Measurements from ENCODE around the gene NIF3L1. TPM values are rescaled to one million over a fixed set of nuclear protein-coding genes. Genes with fewer than 3 reads are reported as not detected.

The NIF3L1 gene, protein sequence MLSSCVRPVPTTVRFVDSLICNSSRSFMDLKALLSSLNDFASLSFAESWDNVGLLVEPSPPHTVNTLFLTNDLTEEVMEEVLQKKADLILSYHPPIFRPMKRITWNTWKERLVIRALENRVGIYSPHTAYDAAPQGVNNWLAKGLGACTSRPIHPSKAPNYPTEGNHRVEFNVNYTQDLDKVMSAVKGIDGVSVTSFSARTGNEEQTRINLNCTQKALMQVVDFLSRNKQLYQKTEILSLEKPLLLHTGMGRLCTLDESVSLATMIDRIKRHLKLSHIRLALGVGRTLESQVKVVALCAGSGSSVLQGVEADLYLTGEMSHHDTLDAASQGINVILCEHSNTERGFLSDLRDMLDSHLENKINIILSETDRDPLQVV
- total RNA-seq, result 28.3 TPM

DNA sequence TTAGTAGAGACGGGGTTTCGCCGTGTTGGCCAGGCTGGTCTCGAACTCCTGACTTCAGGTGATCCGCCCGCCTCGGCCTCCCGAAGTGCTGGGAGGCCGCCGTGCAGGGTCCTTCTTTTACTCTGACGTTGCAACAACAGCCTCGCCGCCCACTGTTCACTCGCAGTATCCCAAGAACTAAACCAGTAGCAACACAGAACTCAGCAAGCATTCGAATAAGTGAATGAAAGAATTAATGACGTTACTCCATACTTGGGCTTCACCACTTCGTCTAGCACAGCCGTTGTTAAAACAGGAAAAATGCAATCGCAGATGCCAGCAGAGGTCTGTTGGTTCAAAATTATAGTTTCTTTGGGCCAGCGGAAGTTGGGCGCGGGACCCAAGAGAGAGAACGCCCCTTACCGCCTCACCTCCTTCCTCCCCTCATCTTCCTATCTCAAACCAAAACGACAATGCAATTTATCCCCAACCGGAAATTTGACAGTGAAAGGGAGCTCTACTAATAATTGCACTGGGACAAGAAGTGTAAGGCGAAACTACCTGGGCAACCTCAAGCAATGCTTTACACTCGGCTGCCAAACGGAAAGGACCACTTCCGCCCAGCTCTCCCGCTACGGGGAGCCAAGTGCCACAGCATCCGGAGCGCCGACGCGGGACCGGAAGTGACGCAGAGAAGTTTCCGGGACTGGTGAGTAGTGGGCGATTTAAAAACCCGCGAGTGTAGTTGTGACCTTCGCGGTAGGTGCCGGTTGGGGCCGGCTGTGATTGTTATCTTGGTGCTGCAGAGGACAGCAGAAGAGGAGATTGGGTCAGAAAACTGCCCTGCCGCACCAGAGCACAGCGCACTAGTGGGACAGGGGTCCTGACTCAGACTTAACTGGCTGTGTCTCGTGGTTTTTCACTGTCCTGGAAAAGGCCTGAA is at the start of gene NIF3L1, which contains the start of gene PPIL3:
Gene NIF3L1 (plus strand): TSS at position 668 of the 922 bp plus-strand sequence. CDS start 2,573 bp downstream, outside the sequence.
Gene PPIL3 (minus strand): TSS at position 374 of the 922 bp plus-strand sequence. CDS start 1,462 bp downstream, outside the sequence.
- DNase-seq, result peak; percentile 99

DNA sequence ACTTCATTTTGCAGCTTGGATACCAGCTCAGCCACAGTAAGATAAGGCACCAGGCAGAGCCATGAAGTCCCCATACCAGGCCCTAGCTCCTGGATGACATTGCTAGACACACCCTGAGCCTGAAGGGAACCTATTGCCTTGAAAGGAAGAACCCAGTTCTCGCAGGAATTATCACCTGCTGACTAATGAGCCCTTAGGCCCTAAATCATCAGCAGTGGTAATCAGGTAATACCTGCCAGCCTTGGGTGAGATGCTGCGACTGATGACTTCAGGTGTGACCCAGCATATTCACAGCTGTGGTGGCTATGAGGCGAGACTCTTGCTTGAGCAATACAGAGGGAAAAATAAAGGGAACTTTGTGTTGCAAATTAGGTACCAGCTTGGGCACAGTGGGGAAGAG is 49.7 kb upstream of the NIF3L1 start:
- DNase-seq, result no peak

DNA sequence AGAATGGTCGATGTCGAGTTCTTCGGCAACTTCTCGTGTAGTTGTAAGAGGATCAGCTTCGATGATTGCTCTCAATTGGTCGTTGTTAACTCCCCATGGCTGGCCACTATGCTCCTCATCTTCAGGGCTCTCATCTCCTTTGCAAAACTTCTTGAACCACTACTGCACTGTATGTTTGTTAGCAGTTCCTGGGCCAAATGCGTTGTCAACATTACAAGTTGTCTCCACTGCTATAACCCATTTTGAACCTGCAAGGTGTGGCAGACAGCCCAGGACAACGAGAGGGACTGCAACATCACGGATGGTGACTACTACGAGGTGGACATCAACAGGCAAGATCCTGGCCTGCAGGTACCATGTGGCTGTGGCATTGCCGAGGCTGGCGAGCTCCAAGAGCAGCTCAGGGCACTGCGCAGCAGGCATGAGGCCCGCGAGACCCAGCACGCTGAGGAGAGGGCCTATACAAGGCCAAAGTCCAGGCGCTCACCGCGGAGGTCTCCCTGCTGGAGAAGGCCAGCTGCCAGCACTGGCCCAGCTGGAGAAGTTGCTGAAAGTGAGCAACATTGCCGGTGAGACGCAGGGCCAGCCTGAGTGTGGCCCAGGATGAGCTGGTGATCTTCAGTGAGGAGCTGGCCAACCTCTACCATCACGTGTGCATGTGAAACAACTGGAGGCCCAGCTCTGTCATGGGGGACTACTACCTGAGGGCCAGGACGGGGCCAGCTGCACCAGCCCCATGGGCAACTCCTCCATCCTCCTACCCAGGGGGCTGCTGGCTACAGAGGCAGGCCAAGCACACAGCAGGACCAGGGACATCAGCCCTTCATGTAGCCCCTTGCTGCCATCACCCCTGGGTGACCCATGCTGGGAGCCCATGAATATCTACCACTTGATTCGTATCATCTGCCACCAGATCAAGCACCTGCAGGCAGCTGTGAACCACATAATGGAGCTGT is 44.9 kb upstream of the NIF3L1 start:
- no peak for DNase-seq

DNA sequence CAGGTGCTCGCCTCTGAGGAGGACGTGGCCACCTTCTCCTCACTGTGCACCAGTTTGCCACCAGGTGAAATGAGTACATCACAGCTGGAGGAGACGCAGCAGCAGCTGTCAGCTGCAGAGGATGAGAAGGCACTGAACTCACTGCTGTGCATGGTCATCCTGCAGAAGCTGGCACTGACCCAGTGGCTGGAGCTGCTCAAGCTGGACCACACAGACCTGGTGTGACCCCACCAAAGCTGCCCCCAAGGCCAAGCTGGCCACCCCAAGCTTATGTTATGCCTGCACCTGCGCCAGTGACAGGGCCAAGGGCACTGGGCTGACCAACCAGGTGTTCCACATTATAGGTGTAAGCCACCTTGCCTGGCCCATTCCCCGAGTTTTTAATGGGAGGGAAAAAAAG is 44.0 kb upstream of the NIF3L1 start:
- DNase-seq, result no peak

DNA sequence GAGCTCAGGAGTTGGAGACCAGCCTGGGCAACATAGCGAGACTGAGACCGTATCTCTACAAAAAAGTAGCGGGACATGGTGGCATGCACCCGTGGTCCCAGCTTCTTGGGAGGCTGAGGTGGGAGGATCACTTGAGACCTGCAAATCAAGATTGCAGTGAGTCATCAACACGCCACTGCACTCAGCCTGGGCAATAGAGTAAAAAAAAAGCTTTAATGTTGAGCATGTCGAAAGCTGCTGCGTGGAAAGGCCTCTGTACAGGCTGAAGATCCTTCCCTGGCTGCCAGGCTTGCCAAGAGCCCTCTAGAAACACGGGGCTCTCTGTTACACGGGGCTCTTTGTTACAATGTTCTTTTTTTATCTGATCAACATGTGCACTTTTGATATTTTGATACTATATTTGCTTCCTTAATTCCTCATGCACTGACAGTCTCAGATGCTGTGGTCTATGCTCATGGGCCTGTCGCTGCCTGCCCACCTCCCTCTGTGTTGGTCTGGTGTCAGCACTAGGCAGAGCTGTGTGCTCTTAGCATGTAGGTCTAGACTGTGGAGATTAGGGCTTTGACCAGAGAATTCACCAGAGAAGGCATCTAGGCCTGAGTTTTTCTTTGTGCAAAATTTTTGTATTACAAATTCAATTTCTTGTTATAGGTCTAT is 43.4 kb upstream of the NIF3L1 start:
- DNase-seq, result no peak

DNA sequence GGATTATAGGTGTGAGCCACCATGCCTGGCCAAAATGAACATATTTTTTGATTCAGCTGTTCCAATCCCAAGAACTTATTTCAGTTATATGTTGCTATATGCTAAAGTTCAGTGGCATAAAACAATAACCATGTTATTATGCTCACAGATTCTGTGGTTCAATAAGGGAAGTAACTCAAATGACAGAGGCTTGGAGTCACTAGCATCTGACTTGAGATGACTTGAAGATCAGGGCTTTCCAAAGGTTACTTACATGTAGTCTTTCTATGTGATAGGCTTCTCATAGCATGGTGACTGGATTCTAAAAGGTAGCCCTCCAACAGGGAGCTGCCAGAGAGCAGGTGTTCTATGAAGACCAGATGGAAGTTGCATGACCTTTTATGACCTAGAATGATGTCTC is 41.9 kb upstream of the NIF3L1 start:
- DNase-seq, result no peak

DNA sequence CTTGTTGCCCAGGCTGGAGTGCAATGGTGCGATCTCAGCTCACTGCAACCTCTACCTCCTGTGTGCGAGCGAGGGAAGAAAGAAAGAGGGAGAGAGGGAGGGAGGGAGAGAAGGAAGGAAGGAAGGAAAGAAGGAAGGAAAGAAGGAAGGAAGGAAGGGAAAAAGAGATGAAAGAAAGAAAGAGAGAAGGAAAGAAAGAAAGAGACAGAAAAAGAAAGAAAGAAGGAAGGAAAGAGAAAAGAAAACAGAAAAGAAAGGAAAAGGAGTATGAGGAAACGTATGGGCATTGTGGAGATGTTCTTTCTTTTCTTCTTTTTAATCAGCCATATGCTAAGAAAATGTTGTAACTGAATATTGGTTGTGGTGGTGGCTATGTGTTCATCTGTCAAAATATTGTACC is 41.2 kb upstream of the NIF3L1 start:
- no peak for DNase-seq

DNA sequence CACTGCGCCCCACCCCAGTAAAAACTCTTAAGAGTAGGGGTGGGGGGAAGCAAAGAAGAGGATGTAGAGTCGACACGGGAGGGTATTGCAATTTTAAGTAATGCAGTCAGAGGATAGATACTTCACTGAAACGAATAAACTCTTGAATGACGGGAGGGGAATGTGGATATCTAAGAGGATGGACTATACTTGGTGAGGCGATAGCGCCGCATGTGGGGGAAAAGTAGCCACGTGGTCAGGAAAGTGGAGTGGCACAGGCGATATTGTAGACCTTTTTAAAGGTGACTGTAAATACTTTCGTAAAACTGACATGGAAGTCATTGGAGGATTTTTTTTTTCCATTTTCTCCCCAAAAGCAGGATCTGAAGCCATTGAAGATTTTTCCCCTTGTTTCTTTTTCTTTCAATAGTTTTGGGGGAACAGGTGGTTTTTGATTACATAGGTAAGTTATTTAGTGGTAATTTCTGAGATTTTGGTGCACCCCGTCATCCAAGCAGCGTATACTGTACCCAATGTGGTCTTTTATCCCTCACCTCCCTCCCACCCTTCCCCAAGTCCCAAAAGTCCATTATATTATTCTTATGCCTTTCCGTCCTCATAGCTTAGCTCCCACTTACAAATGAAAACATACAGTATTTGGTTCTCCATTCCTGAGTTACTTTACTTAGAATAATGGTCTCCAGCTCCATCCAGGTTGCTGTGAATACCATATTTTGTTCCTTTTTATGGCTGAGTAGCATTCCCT is 38.5 kb upstream of the NIF3L1 start:
- no peak for DNase-seq

DNA sequence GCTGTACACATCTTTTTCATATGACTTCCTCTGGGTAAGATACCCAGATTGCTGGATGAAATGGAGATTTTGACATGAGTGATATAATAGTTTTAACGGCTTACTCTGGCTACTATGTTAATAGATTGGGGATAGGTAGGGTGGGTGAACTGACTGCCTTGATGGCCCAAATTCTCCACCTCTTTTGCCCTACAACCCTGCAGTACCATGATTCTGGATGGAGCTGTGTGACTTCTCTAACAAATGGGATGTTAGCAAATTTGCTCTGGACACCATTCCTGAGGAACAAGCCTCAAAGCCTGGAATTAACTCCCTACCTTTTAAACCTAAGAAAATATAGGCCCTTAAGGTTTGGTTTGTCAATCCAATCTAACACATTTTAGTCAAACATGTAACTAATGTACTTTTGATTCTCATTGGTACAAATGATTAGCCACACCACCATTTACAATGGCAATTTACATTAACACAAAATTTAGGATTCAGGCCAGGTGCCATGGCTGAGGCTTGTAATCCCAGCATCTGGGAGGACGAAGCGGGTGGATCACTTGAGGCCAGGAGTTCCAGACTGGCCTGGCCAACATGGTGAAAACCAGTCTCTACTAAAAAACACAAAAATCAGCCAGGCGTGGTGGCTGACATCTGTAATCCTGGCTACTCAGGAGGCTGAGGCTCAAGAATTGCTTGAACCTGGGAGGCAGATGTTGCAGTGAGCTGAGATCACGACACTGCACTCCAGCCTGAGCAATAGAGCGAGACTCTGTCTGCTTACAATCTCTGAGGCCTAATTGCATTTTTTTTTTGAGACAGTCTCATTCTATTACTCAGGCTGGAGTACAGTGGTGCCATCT is 37.5 kb upstream of the NIF3L1 start:
- no peak for DNase-seq

DNA sequence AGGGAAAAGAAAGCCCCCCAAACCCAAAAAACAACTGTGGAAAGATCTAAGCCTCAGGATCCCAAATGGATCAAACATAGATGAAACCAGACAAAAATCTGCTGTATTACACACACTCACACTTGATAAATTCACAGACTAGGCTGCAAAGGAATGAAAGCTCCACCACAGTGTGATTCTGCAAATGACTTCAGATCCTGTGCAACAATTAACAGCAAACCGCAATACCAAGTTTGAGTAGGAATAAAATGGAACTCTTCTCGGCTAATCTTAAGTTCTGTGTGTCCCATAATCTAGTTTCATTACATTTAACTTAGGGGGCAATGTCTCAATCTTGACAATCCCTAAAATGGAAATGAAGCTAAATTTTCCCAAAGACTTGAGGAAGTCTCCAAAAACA is 36.6 kb upstream of the NIF3L1 start:
- DNase-seq, result no peak

DNA sequence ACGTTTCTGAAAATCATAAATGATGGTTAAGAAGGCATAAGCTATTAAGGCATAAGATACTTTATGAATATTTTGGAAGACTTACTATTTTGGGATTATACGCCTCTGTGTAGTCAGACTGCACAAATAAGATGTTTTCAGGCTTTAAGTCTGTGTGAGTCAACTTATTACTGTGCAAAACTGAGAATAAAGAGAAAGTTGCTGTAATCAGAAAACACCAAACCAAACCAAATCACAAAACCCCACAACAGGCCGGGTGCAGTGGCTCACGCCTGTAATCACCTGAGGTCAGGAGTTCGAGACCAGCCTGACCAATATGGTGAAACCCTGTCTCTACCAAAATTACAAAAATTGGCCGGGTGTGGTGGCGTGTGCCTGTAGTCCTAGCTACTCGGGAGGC is 32.4 kb upstream of the NIF3L1 start:
- no peak for DNase-seq

DNA sequence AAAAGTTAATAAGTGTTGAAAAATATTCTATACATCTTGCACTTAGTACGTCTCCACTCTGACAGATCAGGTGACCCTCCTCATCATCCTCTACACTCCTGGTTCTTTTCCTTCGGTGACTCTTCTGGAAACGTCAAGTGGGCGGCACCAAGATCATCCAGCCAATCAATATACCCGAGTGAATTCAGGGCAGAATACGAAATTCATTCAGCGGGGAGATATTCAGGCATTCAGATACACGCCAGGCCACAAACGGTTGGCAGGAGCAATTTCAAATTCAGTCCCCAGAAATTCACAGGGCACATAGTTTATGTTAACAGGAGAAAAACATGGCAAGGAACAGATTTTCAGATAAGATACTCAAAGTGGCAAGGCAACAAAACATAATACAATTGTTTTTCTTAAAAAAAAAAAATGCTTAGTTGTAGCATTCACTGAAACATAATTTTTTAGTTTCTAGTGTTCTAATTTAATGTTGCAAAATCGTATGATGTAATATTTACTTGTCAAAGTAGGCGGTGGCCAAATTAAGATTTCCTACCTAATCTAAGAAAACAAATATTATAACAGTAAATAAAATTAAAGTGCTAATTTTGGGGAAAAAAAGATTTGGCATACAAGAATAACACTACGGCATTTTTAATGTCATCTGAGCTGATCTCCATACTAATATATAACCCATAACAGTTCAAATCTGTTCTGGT is 28.9 kb upstream of the NIF3L1 start:
- DNase-seq, result no peak

DNA sequence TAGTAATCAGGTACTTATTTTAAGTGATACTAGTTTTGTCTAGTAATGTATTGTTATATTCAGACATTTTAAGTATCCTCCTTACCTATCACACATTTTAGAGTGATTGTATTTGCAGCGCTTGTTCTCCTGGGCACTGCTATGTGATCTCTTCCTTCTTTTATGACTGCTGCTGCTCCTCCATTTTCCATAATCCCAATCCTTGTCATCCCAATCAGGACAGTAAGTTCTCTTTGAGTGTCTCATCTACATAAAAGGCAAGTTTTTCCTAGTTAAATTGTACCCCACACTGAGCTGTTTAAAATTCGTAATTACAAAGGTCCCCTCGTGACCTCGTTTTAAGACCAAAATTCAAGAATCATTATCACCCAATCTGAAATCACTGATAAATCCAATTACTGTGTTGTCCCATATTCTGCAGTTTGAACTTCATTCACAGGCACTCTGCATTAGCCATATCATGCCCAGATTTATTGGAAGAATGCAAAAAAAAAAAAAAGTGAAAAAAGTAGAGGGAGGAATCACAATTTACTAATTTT is 27.5 kb upstream of the NIF3L1 start:
- no peak for DNase-seq

DNA sequence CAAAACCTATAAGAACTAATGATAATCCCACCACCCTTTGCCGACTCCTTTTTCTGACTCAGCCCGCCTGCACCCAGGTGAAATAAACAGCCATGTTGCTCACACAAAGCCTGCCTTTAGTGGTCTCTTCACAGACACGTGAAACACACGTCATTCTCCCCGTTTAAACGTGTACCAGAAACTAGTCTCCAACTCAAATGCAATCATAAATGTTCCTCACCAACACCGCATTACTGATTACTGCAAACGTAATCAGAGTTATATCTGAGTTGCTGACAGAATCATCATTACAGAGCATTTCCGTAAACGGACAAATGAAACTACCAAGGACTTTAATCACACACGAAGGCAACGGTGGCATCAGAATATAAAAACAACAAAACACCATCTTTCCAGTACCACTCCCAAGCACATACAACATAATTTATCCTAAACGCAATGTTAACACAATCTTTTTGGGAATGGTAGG is 26.6 kb upstream of the NIF3L1 start:
- DNase-seq, result peak; percentile 70

DNA sequence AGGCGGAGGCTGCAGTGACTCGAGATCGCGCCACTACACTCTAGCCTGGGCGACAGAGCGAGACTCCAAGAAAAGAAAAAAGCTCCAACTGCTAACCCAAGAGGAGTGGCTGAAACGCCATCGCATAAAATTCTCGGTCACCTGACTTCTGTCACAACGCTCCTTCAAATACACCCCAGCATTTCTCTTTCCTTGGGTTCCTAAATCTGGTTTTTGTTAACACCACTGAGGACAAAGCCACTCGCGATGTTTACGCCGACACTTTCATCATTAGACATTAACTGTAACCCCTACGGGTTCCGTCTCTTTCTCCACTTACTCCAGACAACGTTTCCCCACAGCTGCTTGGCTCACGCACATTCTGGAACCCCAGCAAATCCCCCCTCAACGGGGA is 25.4 kb upstream of the NIF3L1 start:
- no peak for DNase-seq

DNA sequence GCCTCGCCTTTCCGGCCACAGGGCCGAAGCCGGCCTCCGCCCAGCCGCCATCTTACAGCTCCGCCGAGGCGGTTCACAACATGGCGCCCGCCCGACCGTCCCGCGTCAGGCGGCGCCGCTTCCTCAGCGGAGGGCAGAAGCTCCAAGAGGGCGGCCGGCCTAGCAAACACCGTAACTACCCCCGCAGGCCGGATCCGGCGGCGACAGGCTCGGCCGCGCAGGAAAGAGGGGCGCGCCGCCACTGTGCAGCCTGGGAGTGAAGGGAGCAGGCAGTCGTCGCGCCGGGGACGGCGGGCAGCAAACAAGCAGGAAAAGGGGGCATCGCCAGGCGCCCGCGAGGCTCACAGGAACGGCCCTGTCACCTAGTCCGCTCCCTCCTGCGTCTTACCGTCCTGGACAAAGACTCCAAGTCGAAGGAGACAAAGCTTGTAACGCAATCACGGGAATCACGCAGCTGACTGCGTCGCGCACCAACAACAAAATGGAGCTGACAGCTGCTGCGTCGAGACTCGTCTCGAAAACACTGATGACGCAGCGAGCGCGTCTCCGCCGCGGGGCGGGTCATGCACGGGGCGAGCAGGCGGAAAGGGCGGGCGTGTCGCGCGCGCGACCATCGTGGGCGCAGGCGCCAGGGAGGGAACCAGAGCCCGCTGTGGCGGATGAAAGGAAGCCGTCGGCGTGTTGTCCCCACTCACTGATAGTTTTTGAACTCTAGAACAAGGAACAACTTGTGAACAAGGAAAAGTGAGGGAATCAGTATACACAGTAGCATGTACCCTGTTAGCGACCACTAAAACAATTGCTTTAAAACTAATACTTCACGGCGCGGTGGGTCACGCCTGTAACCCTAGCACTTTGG is 24.8 kb upstream of the NIF3L1 start, which contains the start of gene CLK1:
Gene CLK1 (minus strand): TSS at position 483 of the 859 bp plus-strand sequence. CDS start 2,796 bp downstream, outside the sequence.
- peak; percentile 98 for DNase-seq

DNA sequence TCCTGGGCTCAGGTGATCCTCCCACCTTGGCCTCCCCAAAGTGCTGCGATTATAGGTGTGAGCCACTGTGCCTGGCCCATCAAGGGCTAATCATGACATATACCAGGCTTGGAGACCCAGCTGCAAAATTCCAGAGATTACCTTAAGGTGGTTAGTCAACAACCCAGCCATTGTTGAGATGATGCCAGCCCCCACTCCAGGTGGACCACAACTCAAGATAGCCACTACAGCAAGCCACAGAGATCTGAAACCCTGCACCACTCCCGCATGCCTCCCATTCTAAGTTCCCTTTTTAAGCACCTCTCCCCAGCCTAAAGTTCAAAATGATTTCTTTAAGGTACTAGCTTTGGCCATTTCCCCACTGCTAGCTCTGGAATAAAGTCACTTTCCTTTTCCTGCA is 20.2 kb upstream of the NIF3L1 start:
- no peak for DNase-seq
